Stimulated activated CD4-positive, alpha-beta T cell treated with anti-CD3 and anti-CD28 coated beads, Interleukin-4, amount 100 ng/mL, for 24 hours (primary cell): ENCODE measurements around the gene GPR18.

ENCODE experiments used
- DNase-seq: peaks from one replicate; pipeline ENCODE4 v3.0.0-alpha.2; 2020

The GPR18 gene, protein sequence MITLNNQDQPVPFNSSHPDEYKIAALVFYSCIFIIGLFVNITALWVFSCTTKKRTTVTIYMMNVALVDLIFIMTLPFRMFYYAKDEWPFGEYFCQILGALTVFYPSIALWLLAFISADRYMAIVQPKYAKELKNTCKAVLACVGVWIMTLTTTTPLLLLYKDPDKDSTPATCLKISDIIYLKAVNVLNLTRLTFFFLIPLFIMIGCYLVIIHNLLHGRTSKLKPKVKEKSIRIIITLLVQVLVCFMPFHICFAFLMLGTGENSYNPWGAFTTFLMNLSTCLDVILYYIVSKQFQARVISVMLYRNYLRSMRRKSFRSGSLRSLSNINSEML

GRCh38 chr13:99258210-99258860, at the start of gene GPR18:
Gene GPR18 (minus strand): TSS chr13:99258379. CDS start chr13:99255872, 2,507 bp downstream.
- peak; percentile 35 for DNase-seq

DNA sequence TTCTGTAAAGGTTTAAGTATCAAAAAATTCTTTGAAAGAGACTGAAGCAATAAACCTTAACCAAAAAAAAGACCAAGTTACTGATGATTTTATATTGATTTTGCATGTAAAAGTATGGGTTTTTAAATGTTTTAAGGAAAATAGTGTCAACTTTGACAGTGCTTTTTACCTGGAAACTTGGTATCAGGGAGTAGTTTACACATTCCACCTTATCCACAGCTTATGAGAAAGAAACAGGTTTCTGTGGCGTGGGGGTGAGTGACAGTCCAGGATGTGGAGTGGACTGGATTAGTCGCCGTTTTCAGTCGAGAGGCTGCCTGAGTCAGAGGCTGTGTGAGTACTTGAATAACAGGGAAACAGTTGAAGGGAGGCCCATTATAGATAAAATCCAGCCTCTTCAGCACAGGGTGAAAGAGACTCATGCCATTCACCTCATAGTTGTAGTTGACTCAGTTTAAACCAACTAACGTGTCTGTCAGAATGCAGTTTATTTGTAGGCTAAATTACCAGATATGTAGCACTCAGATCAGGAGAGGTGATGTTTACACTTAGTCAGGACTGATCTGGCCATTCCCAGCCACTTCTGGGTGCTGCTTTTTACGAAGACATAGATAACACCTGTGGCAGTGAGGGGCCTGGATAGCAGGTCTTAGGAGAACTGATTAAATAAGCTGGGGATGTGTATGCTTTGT, 49.6 kb upstream of the GPR18 start:
- DNase-seq = peak; percentile 87

GRCh38 chr13:99307247-99307646, 49.1 kb upstream of the GPR18 start, which contains the start of gene GPR183:
Gene GPR183 (minus strand): TSS chr13:99307399. CDS start chr13:99296145, 11,254 bp downstream.
- DNase-seq = no peak

- no peak for DNase-seq
These were observed 47.4 kb upstream of the GPR18 start for GRCh38 chr13:99305566-99305965.

DNA sequence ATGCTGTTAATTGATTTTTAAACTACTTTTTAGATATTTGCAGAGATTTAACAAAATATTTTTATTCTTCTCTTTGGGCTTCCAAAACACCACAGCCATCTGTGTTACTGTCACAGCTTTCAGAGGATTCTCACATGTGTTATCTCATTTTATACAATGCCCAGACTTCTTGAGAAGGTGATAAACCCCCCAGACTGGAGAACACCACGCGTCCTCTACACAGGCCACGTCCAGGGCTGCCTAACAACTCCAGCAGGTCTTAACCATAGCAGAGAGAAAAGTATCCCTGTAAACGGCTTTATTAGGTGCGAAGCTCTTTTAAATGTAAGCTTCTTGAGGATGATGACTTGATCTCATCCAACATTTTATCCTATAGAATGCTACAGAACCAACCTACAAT, 47.0 kb upstream of the GPR18 start:
- DNase-seq = no peak

GRCh38 chr13:99304541-99304940, 46.4 kb upstream of the GPR18 start:
- DNase-seq = no peak

DNA sequence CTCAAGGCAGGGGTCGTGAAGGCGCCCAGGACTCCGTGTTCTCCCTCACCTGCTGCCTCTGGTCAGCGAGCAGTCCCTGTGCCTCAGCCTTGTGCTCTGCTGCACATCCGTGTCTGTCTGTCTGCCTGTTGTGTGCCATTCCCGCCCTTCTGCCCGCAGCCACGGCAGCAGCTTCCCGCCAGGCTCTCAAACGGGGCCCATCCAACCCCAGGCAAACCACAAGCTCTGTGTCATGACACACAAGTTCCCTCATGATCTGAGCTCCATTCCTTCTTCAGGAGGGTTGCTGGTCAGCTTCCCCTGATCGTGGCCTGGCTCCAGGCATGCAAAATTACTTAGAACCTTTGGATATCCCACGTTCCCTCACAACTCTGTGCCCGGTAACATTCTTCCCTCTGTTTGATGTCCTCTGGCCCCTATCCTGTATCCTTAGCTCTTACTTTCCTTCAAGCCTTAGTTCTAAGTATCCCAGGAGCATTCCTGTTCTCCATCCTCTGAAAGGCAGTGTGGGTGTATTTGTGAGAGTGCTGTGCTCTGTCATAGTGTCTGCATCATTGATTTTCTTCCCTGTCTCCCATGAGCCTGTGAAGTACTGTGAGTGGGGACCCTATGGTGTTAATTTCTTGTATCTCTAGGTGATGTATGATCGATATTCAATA, 45.8 kb upstream of the GPR18 start:
- DNase-seq = peak; percentile 67

- no peak for DNase-seq
These were observed 44.7 kb upstream of the GPR18 start for GRCh38 chr13:99302637-99303505.

- DNase-seq = no peak
These were observed 43.9 kb upstream of the GPR18 start for GRCh38 chr13:99301913-99302636.

DNA sequence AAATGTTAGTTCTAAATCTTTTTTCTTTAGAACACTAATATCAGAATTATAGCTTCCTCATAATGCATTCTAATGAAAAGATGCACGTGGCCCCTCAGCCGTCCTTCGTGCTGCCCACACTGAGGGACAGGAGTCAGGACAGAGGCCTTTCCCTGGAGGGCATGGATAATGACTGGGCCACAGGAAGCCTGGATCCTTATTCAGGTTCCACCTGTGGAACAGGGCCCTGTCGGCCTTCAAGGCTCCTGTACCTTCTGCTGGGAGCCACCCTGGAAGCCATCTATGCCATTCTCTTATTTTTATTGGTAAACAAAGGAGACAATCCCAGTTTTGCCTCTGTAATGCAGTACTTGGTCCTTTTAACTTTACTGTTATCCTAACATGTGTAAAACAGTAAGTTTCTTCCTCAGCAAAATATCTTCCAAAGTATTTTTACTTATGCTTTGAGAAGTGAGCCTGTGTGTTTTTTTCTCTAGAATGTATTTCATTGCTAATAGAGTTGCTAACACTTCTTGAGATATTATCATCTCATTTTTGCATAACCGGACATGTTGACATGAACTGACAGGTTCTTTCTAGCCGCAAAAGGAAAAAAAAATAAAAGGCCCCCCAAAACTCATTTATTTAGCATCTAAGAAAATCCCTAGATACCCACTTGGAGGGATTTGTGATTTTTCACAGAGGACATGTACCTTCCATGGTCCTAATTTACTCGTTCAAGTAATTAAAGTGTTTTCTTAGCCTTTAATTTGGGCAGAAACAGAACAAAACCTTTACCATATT, 43.1 kb upstream of the GPR18 start:
- no peak for DNase-seq

DNA sequence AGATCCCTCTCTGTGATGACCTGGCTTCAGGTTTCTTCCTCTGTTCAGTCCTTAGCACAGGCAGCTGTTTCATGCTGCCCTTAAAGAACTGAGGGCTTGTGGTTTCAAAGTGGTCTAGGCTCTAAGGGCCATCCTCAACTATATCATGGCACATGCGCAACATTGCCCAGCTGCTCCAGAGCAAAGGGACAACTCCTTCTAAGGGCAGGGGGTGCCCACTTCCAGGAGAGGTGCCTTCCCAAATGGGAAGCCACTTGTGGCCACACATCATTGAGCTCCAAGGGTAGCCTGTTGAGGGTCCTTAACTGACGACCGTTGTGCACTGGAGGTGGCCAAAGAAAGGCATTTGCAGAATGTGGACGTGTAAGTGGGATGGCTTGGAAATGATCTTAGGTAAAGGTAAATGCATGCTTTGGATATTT, 41.8 kb upstream of the GPR18 start:
- DNase-seq = no peak

DNA sequence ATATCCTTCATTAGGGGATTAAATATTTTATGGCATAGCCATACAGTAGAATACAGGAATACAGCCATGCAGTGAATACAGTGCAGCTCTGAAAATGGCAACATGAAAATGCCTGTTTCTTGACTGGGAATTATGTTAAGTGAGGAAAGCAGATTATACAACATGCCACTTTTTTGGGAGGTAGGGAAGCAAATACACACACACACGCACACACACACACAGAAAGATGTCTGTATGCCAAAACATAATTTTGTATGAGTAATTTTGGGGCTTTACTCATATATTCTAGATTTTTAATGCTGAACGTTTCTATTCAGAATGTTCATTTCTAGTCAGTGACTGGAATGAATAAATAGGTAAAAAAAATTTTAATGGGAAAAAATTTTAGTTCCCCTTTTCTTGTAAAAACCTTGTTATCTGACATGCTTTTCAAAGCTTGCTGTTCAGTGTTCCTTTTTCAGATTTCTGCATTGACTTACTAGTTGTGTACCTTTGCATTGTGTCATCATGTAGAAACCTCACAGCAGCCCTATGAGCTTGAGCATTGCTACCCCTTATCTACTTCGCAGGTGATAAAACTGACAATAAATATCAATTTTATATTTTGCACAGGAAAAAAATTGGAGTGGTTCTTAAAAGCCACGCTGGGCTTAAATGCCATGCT, 41.2 kb upstream of the GPR18 start:
- DNase-seq = no peak

GRCh38 chr13:99298056-99298455, 39.9 kb upstream of the GPR18 start:
- DNase-seq = no peak

GRCh38 chr13:99297331-99297730, 39.2 kb upstream of the GPR18 start:
- DNase-seq = no peak

DNA sequence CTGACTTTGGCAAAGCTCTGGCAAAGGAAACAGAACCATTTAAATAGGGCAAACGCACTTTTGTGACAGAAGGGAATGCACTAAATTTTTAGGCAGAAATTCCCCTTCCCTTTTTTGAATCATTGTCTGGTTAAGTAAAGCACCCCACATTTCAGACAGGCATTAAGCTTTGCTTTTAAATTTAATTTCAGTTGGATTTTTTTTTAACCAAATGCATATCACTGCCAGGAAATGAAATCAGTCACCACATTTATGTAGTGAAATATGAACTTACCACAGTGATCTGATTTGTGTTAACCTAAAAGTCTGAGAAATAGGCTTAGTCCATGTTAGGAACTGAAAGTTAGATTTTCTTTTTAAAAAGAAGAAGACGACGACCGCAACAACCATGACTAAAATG, 38.2 kb upstream of the GPR18 start:
- DNase-seq = no peak

GRCh38 chr13:99295488-99296252, 37.5 kb upstream of the GPR18 start:
- DNase-seq = no peak

- no peak for DNase-seq
These were observed 36.8 kb upstream of the GPR18 start for GRCh38 chr13:99294958-99295357.

DNA sequence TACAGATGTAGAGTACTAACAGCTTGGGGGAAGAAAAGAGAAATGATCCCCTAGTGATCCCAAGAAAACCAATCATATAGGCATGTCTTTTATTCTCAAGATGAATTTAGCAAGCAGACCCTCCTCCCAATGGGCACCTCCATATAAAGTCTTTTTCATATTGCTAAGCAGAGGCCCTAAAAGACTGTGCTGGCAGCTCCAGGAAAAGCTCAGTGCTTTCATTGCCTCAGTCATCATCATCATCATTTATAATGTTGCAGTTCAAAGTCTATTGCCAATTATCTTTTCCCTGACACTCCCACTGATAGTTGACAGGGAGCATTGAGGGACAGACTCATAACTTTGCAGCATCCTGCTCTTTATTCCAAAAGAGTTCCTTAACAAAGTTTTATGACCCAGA, 36.0 kb upstream of the GPR18 start:
- DNase-seq = no peak

GRCh38 chr13:99293178-99293577, 35.0 kb upstream of the GPR18 start:
- no peak for DNase-seq
